ENCODE results near the gene SFTPA2.
A peak's percentile ranks its signal among the peaks of the same experiment; 100 is the strongest.
"Not testable (repeated sequence)": the region's sequence is repeated elsewhere in the genome, so short reads cannot be mapped to it uniquely, and the experiment has no call there.

Gene SFTPA2

DNA sequence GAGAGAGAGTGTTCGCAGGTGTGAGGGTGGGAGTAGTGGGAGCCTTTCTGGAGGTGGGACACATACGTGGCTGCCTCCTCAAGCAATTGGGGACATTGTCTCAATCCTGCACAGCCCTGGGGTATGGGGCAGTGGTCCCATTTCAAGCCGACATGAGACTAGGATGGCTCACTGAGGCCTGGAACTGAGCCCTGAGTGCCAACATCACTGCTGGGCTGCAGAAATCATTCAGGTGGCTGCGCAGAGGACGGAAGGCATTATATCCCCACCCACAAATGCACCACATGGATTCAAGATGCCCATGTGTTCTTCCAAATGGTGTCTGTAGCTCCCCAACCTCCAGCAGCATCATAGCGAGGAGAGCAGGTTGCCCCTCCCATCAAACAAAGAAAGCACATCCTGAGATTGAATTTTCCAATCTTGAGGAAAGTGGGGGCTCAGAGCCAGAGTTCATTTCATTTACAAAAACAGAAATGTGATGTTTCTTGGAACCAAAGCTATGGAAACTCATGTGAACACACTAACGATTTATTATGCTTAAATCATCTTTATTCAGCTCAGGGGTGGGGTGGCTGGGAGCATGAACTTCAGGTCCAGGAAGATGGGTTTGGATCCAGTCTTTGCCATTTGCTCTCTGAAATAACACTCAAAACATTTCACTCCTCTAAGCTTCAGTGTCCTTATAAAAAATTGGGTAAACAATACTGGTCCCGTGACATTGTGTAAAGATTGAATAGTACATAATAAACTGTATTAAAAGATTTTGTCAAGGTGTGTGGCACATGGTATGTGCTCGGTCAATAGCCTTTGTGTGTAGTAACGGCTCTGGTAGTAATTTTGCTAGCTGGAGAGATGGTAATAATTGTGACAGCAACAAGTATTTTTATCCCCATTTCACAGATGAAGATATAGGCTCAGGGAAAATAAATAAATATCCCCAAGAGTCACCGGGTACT lies 4.6 kb downstream of the SFTPA2 start:
- no peak for DNase-seq

DNA sequence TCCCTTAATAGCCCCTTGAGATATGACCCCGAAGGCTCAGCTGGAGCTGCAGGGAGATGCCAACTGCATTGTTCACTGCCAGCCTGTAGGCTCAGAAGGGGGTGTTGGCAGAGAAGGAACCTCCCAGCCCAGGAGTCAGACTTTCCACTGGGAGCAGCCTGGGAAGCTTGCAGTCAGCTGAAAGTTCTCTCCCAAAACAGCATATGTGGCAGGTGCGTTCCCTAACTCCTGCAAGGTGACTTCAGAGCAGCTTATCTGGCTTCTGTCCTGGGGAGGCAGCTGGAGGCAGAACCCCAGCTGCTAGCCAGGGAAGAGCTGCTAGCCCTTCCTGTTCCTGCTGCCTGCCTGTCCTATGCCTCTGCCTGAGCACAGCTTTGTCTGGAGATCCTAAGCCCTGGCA lies 8.1 kb downstream of the SFTPA2 start:
- no peak for DNase-seq

DNA sequence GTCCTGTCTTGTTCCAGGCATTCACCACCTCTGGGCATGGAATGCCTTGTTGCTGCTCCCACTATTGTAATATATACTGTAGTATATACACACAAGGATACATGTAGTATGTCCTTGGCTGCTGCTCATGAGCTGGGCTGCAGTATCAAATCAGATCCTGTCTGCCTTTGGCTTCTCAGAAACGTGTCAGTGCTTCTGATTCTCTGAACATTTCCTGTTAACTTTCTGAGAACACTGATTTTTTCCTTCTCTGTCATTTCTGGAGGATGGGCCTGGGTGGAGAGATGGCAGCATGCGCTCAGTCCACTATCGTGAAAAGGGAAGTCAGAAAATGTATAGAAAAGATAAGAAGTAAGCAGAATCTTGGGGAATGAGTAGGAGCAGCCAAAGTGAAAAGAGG lies 12.2 kb downstream of the SFTPA2 start:
- peak; percentile 80 for DNase-seq

DNA sequence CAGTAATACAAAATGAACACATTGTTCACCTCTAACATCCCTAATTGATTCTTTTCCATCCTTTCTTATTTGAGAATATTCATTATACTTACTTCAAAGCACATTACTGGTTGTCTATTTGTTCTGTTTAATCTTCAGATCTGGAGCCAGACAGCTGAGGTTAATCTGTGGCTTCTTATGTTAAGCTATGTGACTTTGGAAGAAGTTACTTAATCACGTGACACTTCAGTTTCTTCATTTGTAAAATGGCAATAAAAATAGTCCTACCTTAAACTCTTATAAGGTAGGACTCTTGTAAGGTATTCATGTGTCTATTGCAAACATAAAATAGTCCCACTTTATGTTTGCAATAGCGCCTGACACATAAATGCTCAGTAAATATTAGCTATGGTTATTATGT lies 13.1 kb downstream of the SFTPA2 start:
- not testable (repeated sequence) for DNase-seq

DNA sequence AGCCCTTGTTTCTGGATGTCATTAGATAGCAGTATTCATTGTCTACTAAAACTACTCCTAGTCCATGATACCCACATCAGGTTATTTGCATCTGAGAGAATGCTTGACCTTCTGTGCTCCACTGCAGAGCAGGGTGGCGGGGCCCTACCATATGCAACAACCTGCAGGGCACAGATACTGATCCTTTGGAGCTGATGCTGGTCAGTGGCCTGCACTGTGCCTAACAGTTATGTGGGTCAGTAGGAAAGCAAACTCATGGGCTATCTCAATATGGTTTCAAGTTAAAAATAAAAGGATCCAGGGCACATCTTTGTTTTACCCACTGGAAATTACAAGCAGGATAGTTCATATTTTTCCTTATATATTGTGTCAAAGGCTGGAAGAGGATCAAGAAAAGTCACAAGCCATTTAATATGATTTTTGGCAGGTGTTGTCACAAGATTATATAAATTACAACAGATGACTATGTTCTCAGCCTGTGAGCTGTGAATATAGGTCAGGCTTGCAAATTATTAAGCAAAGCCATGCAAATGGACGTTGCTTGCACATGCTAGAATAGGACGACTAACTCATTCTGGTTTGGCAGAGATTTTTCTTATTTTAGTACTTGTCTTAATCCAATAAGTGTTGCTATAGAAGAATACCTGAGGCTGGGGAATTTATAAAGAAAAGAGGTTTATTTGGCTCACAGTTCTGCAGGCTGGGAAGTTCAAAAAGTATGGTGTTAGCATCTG lies 15.1 kb downstream of the SFTPA2 start:
- DNase-seq, result not testable (repeated sequence)

DNA sequence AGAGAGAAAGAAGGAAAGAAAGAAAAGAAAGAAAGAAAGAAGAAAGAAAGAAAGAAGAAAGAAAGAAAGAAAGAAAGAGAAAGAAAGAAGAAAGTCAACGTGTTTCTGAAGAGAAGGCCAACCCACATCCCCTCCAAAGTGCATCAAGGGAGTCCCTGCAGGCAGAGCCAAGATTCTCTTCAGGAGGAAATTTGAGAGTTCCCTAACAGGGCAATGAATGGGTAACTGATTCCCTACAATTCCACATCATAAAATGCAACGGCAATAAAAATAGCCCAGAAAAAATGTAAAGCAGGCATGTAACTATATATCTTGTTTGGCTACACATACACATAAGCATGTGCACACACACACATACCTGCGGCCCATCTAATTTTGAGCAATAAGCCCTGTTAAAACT lies 15.8 kb downstream of the SFTPA2 start:
- not testable (repeated sequence) for DNase-seq

DNA sequence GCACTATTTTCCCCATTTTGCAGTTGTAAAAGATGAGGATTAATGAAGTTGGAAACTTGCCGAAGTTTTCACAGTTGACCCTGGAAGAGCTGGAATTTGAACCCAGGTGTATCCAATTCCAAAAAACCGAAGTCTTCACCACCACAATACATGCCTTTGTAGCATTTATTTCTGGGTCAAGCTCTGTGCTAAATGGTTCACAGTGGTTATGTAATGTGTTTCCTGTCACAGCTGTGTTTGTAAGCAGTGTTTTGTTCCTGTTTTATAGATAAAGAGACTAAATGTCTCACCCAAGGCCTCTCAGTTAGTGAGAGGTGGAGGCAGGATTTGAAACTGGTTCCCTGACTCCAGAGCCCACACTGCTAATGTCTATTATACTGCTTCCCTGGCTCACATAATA lies 17.6 kb downstream of the SFTPA2 start:
- DNase-seq, result no peak

DNA sequence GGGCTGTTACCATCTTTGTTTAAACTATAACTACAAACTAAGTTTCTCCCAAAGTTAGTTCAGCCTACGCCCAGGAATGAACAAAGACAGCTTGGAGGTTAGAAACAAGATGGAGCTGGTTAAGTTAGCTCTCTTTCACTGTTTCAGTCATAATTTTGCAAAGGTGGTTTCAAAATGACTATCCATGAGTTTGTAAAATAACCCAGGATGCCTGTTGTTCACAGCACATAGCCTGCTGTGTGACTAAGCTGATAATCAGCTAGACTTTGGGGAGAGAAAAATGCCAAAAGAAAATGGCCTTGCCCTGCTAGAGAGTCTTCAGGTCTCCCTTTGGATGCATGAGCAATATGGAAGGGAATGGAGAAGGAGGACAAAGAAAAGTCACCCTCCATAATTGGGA lies 19.3 kb downstream of the SFTPA2 start:
- peak; percentile 87 for DNase-seq

DNA sequence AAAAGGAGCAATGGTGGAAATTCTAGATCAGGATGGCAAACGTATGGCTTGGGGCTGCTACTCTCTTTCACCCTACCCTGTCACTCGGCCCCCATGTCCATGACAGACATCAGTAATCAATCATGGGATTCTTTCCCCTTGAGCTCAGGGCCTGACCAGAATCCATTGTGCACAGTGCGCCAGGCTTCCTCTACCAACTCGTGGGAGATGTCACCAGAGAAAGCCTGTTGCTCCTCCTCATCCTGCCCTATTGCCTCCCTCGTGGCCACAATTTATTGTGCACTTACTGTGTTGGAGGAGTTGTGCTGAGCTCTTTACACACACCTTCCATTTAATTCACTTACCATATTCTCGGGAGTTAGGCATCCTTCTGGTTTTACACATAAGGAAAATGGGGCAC lies 21.9 kb downstream of the SFTPA2 start:
- DNase-seq, result not testable (repeated sequence)

DNA sequence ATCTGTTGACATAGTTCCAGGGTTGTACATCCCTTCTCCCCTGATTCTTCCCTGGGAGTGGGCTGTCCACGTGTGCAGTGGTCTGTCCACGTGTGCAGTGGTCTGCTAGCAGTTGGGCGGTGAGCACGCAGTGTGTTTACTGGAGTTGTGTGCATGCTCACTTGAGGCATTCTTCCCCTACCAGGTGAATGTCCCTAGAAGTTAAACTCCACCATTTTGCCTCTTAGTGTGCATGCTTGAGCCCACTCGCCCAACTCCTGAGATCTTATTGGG lies 26.4 kb downstream of the SFTPA2 start:
- DNase-seq, result not testable (repeated sequence)

DNA sequence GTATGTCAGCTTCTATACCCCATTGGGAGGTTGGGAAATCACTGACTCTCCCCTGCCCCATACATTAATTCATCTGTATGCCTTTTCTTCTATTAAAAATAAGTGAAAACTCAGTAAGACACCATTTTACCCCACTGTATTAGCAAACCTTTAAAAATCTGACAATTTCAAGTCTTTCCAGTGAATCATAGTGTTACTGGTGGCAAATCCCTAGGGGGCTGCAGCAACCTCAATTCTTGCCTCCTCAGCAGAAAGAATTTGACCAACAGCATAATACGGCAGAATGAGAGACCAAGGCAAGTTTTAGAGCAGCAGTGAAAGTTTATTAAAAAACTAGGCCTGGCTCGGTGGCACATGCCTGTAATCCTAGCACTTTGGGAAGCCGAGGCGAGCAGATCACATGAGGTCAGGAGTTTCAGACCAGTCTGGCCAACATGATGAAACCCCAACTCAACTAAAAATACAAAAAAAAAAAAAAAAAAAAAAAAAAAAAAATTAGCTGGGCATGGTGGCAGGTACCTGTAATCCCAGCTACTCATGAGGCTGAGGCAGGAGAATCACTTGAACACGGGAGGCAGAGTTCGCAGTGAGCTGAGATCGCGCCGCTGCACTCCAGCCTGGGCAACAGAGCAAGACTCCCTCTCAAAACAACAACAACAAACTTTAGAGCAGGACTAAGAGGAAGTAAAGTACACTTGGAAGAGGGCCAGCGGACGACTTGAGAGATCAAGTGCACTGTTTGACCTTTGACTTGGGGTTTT lies 26.9 kb downstream of the SFTPA2 start:
- not testable (repeated sequence) for DNase-seq

DNA sequence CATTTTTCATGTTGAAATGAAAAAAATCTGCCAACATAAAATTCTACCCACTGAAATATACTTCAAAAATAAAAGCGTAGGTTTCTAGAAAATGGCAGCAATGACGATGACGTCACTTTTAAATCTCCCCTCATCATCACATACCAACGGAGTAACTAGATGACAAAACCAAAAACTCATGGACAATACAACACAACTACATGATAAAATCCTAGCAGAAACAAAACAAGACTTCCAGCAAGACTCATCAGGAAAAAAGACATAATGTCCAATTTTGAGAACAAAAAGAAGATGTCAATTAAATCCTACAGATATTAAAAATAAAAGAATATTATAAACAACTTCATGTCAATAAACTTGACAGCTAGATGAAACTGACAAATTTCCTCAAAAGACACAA lies 31.9 kb downstream of the SFTPA2 start:
- not testable (repeated sequence) for DNase-seq

DNA sequence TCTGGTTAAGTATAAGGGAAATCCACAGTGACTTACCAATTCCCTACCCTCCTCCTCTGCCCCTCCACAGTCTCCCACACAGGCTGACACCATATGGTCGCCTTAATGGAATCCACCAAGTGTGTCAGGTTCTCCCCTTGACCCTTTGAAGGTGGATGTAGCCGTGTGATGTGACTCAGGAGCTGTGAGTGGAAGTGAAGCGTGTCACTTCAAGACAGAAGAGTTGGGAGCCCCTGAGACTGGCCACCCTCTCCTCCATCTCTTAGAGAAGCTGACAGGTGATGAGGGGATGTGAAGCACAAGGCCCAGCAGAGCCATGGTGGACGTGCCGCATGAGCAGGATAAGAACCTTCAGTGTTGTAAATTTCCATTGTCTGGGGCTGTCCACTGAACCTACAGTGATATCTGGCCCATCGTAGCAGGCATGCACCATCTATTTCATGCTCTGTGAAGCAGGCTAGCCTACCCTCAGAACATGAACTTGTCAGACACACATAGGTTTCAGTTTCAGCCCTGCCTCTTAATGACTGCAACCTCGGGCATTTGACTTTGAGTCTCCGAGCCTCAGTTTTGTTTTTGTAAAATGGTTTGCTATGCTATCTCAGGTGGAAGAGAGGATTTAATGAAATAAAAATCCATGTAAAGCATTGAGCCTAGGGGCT lies 35.0 kb downstream of the SFTPA2 start:
- not testable (repeated sequence) for DNase-seq

DNA sequence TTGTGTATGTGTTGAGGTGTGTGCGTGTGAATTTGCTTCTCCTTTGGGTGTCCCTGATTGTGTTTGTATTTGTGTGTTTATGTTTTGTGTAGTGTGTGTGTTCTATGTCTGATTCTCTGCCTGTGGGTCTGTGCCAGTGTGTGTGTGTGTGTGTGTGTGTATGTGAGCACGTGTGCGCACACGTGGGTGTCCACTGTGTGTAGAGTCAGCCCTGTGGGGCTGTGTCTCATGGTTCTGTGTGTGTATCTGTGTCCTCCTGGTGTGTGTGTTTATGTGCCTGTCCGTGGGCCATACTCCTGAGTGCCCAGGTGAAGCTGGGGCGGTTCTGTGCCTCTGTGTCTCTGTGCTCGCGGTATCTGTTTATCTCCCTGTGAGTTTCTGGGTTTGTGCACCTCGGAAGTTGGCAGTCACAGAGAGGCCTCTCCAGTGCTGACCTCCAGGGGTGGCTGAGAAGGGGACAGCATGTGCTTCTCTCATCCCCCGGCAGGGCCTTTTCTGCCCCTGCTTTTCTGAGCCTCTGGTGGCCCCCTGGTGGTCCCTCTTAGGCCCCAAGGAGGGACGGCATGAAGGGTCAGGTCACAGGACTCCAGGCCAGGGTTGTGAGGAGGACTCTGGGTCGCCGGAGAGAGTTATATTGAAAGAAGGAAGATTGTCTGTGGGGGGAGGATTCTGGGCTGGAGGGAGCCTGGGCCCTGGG lies 36.9 kb downstream of the SFTPA2 start:
- not testable (repeated sequence) for DNase-seq

DNA sequence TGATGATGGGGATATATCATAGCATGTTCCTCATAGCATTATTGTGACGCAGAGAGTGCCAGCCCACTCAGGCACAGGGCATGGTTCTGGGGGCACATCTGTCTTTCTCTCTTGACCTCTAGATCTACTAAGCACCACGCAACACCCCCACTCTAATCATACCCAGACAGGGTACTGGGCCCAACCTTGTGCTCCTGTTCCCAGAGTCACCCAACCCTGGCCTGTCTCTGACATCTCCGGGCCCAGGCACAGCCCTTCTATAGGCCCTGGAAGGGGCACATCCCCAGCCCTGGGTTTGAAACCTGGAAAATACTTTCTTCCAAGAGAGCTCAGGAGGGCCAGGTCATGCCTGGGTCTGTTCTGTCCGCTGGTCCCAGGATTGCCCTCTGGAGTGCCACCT lies 37.7 kb downstream of the SFTPA2 start:
- DNase-seq, result not testable (repeated sequence)

DNA sequence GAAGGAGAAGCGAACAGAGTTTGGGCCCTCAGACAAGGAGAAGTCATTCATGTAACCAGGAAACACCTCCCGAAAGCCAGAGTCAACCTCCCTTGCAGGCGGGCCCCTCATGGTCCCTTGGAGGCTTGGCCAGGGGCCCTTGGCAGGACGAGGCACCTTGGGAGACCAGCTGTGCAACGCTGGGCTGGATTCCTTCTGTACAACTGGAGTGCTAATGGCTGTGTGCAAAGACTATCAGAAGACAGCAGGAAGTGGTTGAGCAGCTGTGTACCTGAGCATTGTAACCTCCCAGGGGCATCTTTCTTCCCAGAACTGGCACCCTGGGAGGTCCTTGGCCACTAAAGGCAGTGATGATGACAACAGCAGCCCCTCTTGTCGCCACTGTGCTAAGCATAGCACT lies 38.5 kb downstream of the SFTPA2 start:
- DNase-seq, result not testable (repeated sequence)

DNA sequence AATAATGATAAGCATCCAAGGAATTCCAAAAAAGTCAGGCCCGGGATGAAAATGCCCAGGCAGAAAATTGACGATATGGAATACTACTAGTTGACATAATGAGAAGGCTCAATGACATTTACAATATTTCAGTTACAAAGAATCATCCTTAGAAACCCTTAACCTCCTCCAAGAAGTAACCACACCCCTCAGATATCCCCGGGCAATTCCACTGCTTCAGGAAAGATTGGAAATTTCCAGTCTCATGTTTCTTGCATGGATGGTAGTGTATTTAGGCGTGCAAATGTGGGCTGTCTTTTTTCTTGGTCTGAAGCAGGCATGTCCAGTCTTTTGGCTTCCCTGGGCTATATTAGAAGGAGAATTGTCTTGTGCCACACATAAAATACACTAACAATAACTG lies 42.6 kb downstream of the SFTPA2 start:
- not testable (repeated sequence) for DNase-seq

DNA sequence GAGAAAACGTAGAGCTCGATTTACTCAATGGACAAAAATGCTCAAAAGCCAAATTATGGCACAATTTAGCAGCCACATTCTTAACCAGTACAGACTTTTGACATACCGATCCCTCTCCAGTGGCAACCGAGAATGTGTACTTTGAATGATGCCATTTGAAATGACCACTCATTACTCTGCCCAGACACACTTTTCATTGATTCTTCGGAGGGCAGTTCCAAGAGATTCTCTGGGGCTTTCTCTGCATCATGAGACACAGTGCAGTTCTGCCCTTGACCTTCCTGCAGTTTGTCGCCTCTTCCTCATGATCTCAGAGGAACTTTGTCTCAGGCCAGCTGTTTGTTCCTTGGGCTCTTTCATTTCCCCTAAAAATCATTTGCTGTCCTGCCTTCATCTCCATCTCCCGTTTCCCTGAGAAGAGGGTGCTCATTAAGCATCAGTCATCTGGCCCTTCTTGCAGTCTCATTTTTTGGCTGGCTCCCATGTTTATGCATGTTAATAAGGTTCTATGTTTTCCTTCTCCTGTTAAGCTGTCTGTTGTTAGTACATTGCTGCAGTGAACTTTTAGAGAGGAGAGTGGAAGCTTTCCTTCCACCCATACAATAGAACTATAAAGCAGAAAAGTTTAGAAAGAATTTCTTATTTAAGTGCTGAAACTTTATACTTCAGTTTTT lies 43.5 kb downstream of the SFTPA2 start:
- DNase-seq, result not testable (repeated sequence)

DNA sequence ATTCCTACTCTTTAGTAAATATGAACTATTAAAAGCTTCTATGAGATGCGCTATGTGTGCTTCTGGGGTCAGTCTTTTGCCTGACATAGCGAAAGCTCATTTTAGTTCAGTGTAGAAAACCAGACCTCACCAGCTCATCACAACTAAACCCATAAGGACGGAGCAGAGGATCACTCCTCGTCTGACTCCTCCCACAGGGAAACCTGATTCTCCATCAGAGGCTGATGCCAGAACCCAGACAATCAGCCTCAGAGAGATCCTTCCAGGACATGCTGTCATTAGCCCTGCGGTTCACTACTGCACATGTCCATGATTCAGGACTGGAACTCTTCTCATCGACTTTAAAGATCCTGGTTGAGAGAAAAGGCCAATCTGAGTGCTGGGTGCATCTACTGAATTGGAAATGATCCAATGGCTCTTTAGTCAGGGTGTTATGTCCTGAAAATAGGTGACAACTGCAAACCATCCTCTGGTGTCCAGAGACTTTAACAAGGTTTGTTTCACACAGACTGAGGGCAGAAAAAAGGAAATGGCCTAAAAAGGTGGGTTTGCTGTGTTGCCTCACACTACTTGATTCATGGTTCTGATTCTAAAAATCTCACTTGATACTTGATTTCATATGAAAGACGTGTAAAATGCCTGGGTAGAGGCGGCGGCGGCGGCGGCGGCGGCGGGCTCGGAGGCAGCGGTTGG lies 48.2 kb downstream of the SFTPA2 start, which contains the start of gene EIF5AL1:
EIF5AL1 (plus strand) TSS at position 643 of the 693 bp plus-strand sequence. CDS start 117 bp downstream, outside the sequence.
- DNase-seq, result not testable (repeated sequence)

DNA sequence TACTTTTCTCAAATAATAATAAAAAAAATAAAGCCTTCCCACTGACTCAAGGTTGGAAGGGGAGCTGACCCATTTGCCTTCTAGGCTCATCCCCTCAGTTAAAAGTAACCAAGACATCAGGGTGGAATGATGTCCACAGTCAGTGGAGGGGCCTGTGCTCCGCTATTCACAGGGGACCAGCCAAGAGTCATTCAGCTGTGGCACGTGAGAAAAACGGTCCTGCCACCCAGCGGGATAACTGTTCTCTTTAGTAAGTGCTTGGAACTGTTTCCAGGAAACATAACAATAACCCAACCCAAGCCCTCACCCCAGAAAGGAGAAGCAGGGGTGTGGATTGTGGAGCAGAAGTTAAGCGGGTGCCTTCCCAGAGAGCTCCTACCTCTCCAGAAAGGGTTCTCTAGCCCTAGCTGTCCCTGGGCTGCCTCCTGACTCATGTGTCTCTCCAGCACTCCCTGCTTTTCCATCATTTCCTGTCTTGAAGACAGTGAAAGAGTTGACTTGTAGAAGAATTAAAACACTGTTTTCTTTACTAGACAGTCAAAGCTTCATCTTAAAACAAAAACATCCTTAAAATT lies 50.2 kb downstream of the SFTPA2 start:
- DNase-seq, result not testable (repeated sequence)
